GM19372 (cell line): Measurements from ENCODE around the gene FAN1.

ENCODE experiments used
- ATAC-seq: cut with Tn5 transposase; IDR thresholded peaks from one replicate; pipeline ENCODE4 v1.9.1; 2021; ENCODE audit warnings: mild to moderate bottlenecking, low read depth, moderate library complexity; ENCODE audit not compliant: unreplicated experiment

FAN1 gene

GRCh38 chr15:30919877-30920550 lies 16.3 kb downstream of the FAN1 start:
- ATAC-seq, result no peak

- no peak for ATAC-seq
These were observed 17.4 kb downstream of the FAN1 start for GRCh38 chr15:30921106-30921505.

DNA sequence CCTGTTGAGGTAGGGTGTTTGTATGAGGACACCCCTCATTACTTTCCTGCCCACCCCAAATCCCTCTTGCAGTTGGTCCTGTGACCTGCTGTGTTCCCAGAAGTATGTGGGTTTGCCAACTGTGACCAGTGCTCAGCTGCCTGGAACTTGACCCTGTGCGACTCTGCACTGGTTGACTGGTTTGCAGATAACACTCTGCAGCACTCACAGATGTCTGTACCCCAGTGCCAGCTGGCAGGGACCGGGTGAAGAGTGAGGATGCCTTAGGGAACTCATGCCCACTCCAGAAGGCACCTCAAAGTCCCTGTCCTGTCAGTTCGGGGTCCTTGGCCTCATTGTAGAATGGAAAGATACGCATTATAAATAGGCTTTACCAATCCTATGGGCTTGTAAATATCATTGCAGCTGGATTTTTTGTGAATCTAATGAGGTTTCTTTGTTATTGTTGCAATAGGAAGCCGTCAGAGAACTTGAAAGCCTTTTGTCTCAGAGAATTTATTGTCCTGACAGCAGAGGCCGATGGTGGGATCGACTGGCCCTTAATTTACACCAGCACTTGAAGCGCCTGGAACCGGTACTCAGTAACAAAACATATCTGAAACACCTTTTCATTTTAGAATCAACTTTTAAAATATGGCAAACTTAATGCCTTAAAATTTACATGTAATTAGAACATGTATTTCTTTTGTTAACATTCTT lies 18.2 kb downstream of the FAN1 start:
- ATAC-seq, result no peak

- no peak for ATAC-seq
These were observed 19.0 kb downstream of the FAN1 start for GRCh38 chr15:30922480-30923311.

GRCh38 chr15:30923429-30923828 lies 19.7 kb downstream of the FAN1 start:
- ATAC-seq, result no peak

GRCh38 chr15:30924353-30924752 lies 20.6 kb downstream of the FAN1 start:
- ATAC-seq, result no peak

DNA sequence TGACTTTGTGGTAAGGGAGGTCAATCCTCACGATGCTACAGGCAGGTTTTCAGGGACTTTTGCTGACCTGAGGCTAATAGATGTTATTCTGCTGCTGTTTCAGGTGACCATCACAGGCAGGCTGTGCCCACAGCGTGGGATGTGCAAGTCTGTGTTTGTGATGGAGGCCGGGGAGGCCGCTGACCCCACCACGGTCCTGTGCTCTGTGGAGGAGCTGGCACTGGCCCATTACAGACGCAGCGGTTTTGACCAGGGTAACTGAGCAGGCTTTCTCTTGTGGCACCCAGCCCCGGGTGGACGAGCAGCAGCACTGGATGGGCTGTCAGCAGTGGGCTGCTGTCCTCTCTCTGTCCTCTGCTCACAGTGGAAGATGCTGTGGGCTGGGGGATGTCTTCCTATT lies 22.0 kb downstream of the FAN1 start:
- ATAC-seq, result no peak

DNA sequence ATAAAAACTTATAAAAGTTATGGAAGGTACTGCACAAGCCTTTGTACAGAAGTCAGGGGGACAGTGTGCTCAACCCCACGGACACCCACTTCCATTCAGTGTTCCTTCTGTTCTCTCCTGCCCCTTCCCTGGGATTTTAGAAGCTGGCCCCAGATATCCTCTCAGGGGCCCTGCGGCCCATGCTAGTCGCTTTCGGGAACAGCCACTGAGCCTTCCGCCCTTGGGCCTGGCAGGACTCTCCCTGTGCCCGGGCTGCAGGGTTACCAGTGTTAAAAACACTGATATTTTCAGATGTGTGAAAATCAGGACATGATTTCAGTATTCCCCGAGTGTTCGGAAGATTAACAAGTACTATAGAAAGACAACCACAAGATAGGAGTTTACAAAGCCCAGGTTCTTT lies 22.4 kb downstream of the FAN1 start:
- ATAC-seq, result no peak

DNA sequence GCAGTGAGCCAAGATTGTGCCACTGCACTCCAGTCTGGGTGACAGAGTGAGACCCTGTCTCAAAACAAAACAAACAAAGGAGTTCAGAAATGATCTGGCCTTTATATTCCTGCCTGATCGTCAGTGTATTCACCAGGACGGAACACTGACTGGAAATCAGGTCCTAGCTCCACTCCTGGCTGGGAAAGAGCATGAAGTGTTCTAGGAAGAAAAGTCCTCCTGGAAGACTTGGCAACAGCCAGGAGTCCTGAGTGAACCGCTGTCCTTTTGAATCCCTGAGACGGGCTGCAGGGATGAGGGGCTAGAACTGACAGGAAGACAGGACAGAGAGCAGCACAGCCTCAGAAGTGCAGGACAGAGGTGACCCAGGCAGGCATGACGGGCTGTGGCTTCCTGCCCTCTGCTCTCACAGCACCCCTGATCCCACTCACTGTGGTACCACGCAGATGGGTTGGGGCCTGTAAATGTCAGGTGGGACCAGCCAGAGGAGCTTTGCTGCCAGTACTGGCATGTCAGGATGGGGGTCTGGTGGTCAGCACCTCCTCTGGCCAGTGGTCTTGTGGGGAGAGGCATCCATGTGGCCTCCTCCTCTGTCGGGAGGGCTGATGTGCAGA lies 23.5 kb downstream of the FAN1 start:
- ATAC-seq, result no peak

GRCh38 chr15:30928076-30928475 lies 24.4 kb downstream of the FAN1 start:
- no peak for ATAC-seq

GRCh38 chr15:30929064-30929669 lies 25.5 kb downstream of the FAN1 start:
- ATAC-seq, result no peak

DNA sequence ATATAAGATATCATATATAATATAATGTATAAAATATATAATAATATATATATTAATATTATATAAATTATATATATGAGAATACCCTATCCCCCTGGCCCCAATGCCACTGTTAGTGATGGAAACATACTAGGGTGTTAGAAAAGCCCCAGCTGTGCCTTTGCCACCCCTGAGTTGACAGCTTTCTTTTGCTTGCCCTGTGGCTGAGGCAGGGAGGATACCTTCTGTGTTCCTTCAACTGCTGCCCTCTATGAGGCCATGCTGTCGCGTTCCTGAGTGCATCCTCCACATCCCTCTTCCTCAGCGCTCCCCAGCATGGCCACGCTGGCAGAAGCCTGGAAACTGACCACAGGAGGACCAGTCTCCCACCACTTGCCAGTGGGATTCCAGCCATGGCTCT lies 26.3 kb downstream of the FAN1 start:
- ATAC-seq, result no peak

DNA sequence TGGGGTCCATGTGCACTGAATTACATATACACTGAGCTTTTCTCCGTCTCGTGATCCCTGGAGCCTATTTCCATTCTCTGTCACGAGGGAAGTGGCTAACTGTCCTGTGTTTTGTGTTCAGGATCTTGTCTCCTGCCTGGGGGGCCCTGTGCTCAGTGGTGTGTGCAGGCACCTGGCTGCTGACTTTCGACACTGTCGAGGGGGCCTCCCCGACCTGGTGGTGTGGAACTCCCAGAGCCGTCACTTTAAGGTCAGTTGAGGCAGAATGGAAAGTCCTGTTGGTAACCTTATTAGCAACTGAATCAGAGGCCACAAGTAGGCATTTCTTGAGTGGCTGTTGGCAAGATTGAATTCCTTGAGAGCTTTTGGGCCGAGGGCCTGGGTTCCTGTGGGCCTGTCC lies 26.7 kb downstream of the FAN1 start:
- ATAC-seq, result no peak

DNA sequence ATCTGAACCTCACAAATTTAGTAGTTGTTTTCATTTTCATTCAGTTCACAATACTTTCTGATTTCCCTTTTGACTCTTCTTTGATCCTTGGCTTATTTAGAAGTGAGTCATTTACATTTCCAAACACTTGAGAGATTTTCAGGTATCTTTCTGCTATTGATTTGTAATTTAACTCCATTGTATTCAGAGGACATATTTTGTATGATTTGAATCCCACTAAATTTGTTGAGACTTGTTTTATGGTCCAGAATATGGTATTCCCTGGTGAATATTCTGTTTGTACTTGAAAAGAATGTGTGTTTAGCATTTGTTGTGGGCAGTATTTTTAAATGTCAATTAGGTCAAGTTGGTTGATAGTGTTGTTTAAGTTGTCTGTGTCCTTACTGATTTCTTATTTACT lies 29.6 kb downstream of the FAN1 start:
- ATAC-seq, result no peak

DNA sequence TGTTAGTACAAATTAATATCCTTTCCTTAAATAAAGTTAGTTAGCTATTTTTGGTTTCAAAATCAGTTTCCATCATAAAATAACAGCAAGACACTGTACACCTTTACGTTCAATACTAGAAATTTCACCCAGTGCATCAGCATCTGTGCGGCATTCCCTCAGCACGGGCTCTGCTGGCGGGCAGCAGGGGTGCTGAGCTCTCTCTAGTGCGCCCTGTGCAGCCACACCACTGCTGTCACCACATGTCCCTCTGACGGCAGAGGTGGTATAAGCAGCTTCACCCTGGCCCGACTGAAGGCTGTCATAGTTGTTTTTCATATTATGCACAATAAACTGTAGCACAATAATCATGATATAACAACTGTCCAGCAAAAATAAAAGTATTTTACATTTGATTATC lies 35.4 kb downstream of the FAN1 start:
- ATAC-seq, result no peak

GRCh38 chr15:30940359-30940758 lies 36.6 kb downstream of the FAN1 start:
- ATAC-seq, result no peak

GRCh38 chr15:30941520-30941919 lies 37.8 kb downstream of the FAN1 start:
- no peak for ATAC-seq

DNA sequence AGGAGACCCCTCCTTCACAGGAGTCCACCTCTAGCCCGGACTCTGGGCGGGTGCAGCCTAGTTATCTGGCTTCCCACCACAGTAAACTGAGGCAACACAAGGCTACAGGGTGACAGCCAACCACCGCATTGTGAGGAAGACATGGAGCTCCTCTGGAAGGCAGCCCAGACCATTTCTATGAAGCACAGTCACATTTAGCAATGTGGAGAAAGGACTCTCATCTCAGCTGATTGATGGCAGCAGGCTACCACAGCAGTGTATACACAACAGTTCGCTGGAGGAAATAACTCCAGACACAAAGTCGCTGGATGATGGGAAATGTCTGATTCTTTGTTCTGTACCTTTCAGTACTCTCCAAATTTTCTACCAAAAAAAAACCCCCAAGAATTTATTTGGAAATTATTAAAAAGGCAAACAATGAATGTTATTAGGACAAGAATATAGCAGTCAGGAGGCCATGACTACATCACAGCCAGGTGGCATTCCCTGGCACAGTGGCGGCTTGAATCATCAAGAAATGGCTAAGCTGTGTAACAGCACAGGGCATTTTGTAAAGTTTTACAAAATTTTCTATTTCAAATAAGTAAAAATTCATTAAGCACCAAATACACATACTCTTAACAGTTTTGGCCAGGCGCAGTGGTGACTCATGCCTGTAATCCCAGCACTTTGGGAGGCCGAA lies 40.1 kb downstream of the FAN1 start:
- no peak for ATAC-seq

- no peak for ATAC-seq
These were observed 49.5 kb downstream of the FAN1 start for GRCh38 chr15:30953183-30953582.

- no peak for ATAC-seq
These were observed 50.1 kb downstream of the FAN1 start for GRCh38 chr15:30953731-30954378.
